Caco-2 (cell line): Measurements from ENCODE around the gene BRF1. TPM values are rescaled to one million over a fixed set of nuclear protein-coding genes. Genes with fewer than 3 reads are reported as not detected.

ENCODE experiments used
- BruUV-seq: library from RNA; stranded (reverse); fragments of 400-500 nt; replicated peaks from 2 replicates; lab custom pipeline; 2021; lab: Mats Ljungman, UMichigan
- CTCF ChIA-PET: fragments of 300-600 bp; sonication (Branson Sonifier 250); formaldehyde crosslinking; loops from one replicate; lab custom pipeline; 2022; ENCODE audit warnings: antibody characterized with exemption; lab: Charles Lee
- POLR2A ChIA-PET: fragments of 300-600 bp; sonication (Branson Sonifier 250); formaldehyde crosslinking; loops from one replicate; lab custom pipeline; 2022; ENCODE audit warnings: antibody characterized with exemption; lab: Charles Lee
- DNase-seq, 2 experiments: peaks; one replicate each; pipeline versions ENCODE4 v3.0.0 to v3.0.0-alpha.2; 2020 to 2022
- H3K27me3 ChIP-seq: replicated peaks from 2 replicates; pipeline ENCODE4 v1.6.0; 2011; ENCODE audit warnings: low read length; ENCODE audit not compliant: control insufficient read depth, insufficient read depth
- H3K36me3 ChIP-seq: 2 replicates; pipeline ENCODE4 v1.5.1; 2011; ENCODE audit warnings: low read length; ENCODE audit not compliant: control insufficient read depth, insufficient read depth
- H3K4me1 ChIP-seq: fragments of 250-450 bp; sonication (Bioruptor Pico); 2 replicates; pipeline ENCODE4 v1.5.1; 2020; ENCODE audit warnings: mild to moderate bottlenecking
- H3K4me3 ChIP-seq: 2 replicates; pipeline ENCODE4 v1.5.1; 2011; ENCODE audit warnings: low read depth, mild to moderate bottlenecking, control low read depth, low read length
- H3K9me3 ChIP-seq: fragments of 250-450 bp; sonication (Bioruptor Pico); 2 replicates; pipeline ENCODE4 v1.5.1; 2020; ENCODE audit warnings: mild to moderate bottlenecking, moderate library complexity
- H3K27ac Mint-ChIP-seq: one replicate; pipeline ENCODE4 v1.8.0; 2022; ENCODE audit warnings: mixed read lengths; ENCODE audit not compliant: unreplicated experiment
- H3K27me3 Mint-ChIP-seq: one replicate; pipeline ENCODE4 v1.8.0; 2022; ENCODE audit warnings: mixed read lengths; ENCODE audit not compliant: insufficient read depth, unreplicated experiment
- H3K36me3 Mint-ChIP-seq: one replicate; pipeline ENCODE4 v1.8.0; 2022; ENCODE audit warnings: mild to moderate bottlenecking, mixed read lengths; ENCODE audit not compliant: insufficient read depth, unreplicated experiment
- H3K4me1 Mint-ChIP-seq: one replicate; pipeline ENCODE4 v1.8.0; 2022; ENCODE audit warnings: low read depth, mixed read lengths; ENCODE audit not compliant: unreplicated experiment
- H3K4me3 Mint-ChIP-seq: one replicate; pipeline ENCODE4 v1.8.0; 2022; ENCODE audit warnings: mild to moderate bottlenecking, moderate library complexity, mixed read lengths; ENCODE audit not compliant: unreplicated experiment
- H3K9me3 Mint-ChIP-seq: one replicate; pipeline ENCODE4 v1.8.0; 2022; ENCODE audit warnings: mixed read lengths; ENCODE audit not compliant: unreplicated experiment
- CTCF ChIP-seq, 2 experiments: fragments of 200-600 bp in 1 of 2; IDR thresholded peaks; 1 replicate in 1 of 2; 2 replicates in 1 of 2; pipeline versions ENCODE4 v1.5.1 to v1.8.0; 2011 to 2022; ENCODE audit warnings: antibody characterized with exemption in 1 of 2, control low read depth in 1 of 2, inconsistent platforms in 1 of 2, low read depth in 1 of 2, low read length in 1 of 2, mild to moderate bottlenecking in 1 of 2, moderate library complexity in 1 of 2; ENCODE audit not compliant: insufficient read depth in 1 of 2, severe bottlenecking in 1 of 2, unreplicated experiment in 1 of 2
- intact Hi-C: fragments of 100-400 bp; cut with micrococcal nuclease; formaldehyde crosslinking; loops from one replicate; pipeline ENCODE4 v1.10.0; 2022; ENCODE audit not compliant: unreplicated experiment
- total RNA-seq: library from RNA; stranded (reverse); gene quantifications from 2 replicates; pipeline ENCODE4 v1.2.3, GENCODE V29; 2022

The BRF1 gene
- total RNA-seq, 1 experiment from 2014 or later = 43.6 TPM

- Mint-ChIP-seq H3K27me3 (no peaks in the 10 kb centered on the region), H3K4me3 (no peak overlapping the region), H3K27ac (no peak overlapping the region), H3K36me3 (peaks cover 18% of the 10 kb centered on the region), H3K4me1 (no peaks in the 10 kb centered on the region), H3K9me3 (no peaks in the 10 kb centered on the region)
- intact Hi-C loops = no loop called here
- BruUV-seq = no TSS peak
- Histone ChIP-seq H3K27me3 (no peaks in the 10 kb centered on the region), H3K36me3 (no peaks in the 10 kb centered on the region; the same call in 1 of the 2 replicates), H3K9me3 (no peaks in the 10 kb centered on the region), H3K4me3 (no peak overlapping the region), H3K4me1 (no peaks in the 10 kb centered on the region)
- DNase-seq = no peak
- CTCF ChIA-PET = no interaction called here
- POLR2A ChIA-PET = no interaction called here
- TF ChIP-seq CTCF (IDR thresholded peaks at IDR 0.05; ENCODE audit: insufficient read depth in 1 of 2, low read depth in 1 of 2, low read length in 1 of 2, severe bottlenecking in 1 of 2, unreplicated experiment in 1 of 2) = no peak
Measured at GRCh38 chr14:105256292-105256960, 44.4 kb downstream of the BRF1 start.

GRCh38 chr14:105255021-105255507 lies 45.7 kb downstream of the BRF1 start:
- Mint-ChIP-seq H3K4me1 (no peaks in the 10 kb centered on the region), H3K27ac (no peak overlapping the region), H3K9me3 (no peaks in the 10 kb centered on the region), H3K27me3 (no peaks in the 10 kb centered on the region), H3K36me3 (peaks cover 26% of the 10 kb centered on the region), H3K4me3 (no peak overlapping the region)
- DNase-seq = no peak
- BruUV-seq = no TSS peak
- intact Hi-C loops = no loop called here
- H3K4me3 ChIP-seq = no peak overlapping the region
- no peaks in the 10 kb centered on the region for H3K9me3 ChIP-seq
- CTCF ChIA-PET = interaction anchor here (0.8 kb wide), 1 partner anchor 97 kb away, joined by 5 read pairs; no protein-coding TSS in a partner anchor
- no peaks in the 10 kb centered on the region for H3K4me1 ChIP-seq
- 0 out of 2 replicates have a peak, but pooled peaks cover 2% of the 10 kb centered on the region for H3K36me3 ChIP-seq
- H3K27me3 ChIP-seq = no peaks in the 10 kb centered on the region
- POLR2A ChIA-PET = no interaction called here
- TF ChIP-seq CTCF (IDR thresholded peaks at IDR 0.05; ENCODE audit: insufficient read depth in 1 of 2, low read depth in 1 of 2, low read length in 1 of 2, severe bottlenecking in 1 of 2, unreplicated experiment in 1 of 2) = no peak

GRCh38 chr14:105253329-105253682 lies 47.5 kb downstream of the BRF1 start:
- Mint-ChIP-seq H3K9me3 (no peaks in the 10 kb centered on the region), H3K4me3 (no peak overlapping the region), H3K4me1 (peaks cover 7% of the 10 kb centered on the region), H3K27ac (no peak overlapping the region), H3K27me3 (no peaks in the 10 kb centered on the region), H3K36me3 (peaks cover 31% of the 10 kb centered on the region)
- intact Hi-C loops = no loop called here
- Histone ChIP-seq H3K4me1 (no peaks in the 10 kb centered on the region), H3K4me3 (no peak overlapping the region), H3K27me3 (no peaks in the 10 kb centered on the region), H3K9me3 (no peaks in the 10 kb centered on the region), H3K36me3 (0 out of 2 replicates have a peak, but pooled peaks cover 2% of the 10 kb centered on the region)
- ChIA-PET POLR2A (no interaction called here), CTCF (no interaction called here)
- no peak for DNase-seq
- no peak for TF ChIP-seq CTCF (IDR thresholded peaks at IDR 0.05; ENCODE audit: insufficient read depth in 1 of 2, low read depth in 1 of 2, low read length in 1 of 2, severe bottlenecking in 1 of 2, unreplicated experiment in 1 of 2)
- no TSS peak for BruUV-seq
